Right renal cortex interstitium (tissue), 3 donors: Measurements from ENCODE around the gene EHD2. TPM values are rescaled to one million over a fixed set of nuclear protein-coding genes. Genes with fewer than 3 reads are reported as not detected.

Source experiments
- polyA plus RNA-seq, 3 donors: library from polyadenylated mRNA; unstranded; fragments of 120-200 nt; gene quantifications; one replicate each; pipeline ENCODE4 v1.2.1, GENCODE V29; 2013; ENCODE audit not compliant: insufficient read length in 3 of 3

Gene EHD2
- polyA plus RNA-seq, 3 donors = 23.6 to 29.3 (median 25.9) TPM

Other genes with a start within 250 kb of the EHD2 start
- under 1 TPM; 0.07 to 0.28 (median 0.08) TPM for gene SLC8A2, start 241.5 kb upstream of the EHD2 start, polyA plus RNA-seq
- gene KPTN, start 229.2 kb upstream of the EHD2 start, polyA plus RNA-seq = 10 to 100 TPM; 10.6 to 12.9 (median 12.0) TPM
- 100 to 1,000 TPM; 159 to 174 (median 160) TPM for gene NAPA, start 198.4 kb upstream of the EHD2 start, polyA plus RNA-seq
- under 1 TPM; 0.18 to 0.23 (median 0.22) TPM for gene ZNF541, start 140.3 kb upstream of the EHD2 start, polyA plus RNA-seq
- 1 to 10 TPM; 8.0 to 9.7 (median 9.6) TPM for gene BICRA, start 104.3 kb upstream of the EHD2 start, polyA plus RNA-seq
- gene NOP53, start 32.1 kb downstream of the EHD2 start, polyA plus RNA-seq = 100 to 1,000 TPM; 327 to 363 (median 362) TPM
- 100 to 1,000 TPM; 113 to 135 (median 121) TPM for gene SELENOW, start 65.3 kb downstream of the EHD2 start, polyA plus RNA-seq
- gene TPRX1, start 91.1 kb downstream of the EHD2 start, polyA plus RNA-seq = not detected
- not detected for gene CRX, start 108.5 kb downstream of the EHD2 start, polyA plus RNA-seq
- not detected for gene TPRX2, start 145.8 kb downstream of the EHD2 start, polyA plus RNA-seq
- under 1 TPM in 2 of 3 donors, not detected in 1; 0.10 to 0.33 TPM for gene SULT2A1, start 172.9 kb downstream of the EHD2 start, polyA plus RNA-seq